WTC11 (cell line): Measurements from ENCODE around the gene MED12L. TPM values are rescaled to one million over a fixed set of nuclear protein-coding genes. Genes with fewer than 3 reads are reported as not detected.

Source experiments
- ATAC-seq: fragments of 200-7000 bp; cut with Tn5 transposase; 2 replicates; pipeline ENCODE4 v1.10.0; 2021; ENCODE audit warnings: mild to moderate bottlenecking, moderate library complexity
- CTCF ChIA-PET: fragments of 300-600 bp; sonication (Branson Sonifier 250); formaldehyde crosslinking; loops from one replicate; lab custom pipeline; 2021; ENCODE audit warnings: antibody characterized with exemption; lab: Charles Lee
- POLR2A ChIA-PET: fragments of 350-600 bp; sonication (Branson Sonifier 250); formaldehyde crosslinking; loops from one replicate; lab custom pipeline; 2021; ENCODE audit warnings: antibody characterized with exemption; lab: Charles Lee
- DNase-seq: peaks from one replicate; pipeline ENCODE4 v3.0.0; 2021; ENCODE audit warnings: low spot score
- H3K27ac Mint-ChIP-seq: 2 replicates; pipeline ENCODE4 v1.8.0; 2021; ENCODE audit warnings: mixed read lengths
- H3K27me3 Mint-ChIP-seq: 2 replicates; pipeline ENCODE4 v1.8.0; 2021; ENCODE audit warnings: low read depth, mild to moderate bottlenecking, moderate library complexity, mixed read lengths
- H3K36me3 Mint-ChIP-seq: 2 replicates; pipeline ENCODE4 v1.8.0; 2021; ENCODE audit warnings: mixed read lengths
- H3K4me1 Mint-ChIP-seq: 2 replicates; pipeline ENCODE4 v1.8.0; 2022; ENCODE audit warnings: mixed read lengths
- H3K4me3 Mint-ChIP-seq: 2 replicates; pipeline ENCODE4 v1.8.0; 2021; ENCODE audit warnings: mild to moderate bottlenecking, moderate library complexity, mixed read lengths
- H3K9me3 Mint-ChIP-seq: 2 replicates; pipeline ENCODE4 v1.8.0; 2021; ENCODE audit warnings: mixed read lengths
- ATF6 ChIP-seq: sonication (generic); formaldehyde crosslinking; IDR thresholded peaks from 2 replicates; pipeline ENCODE4 v1.8.1; 2023; ENCODE audit warnings: mild to moderate bottlenecking, missing genetic modification reagents
- CREB1 ChIP-seq: sonication (generic); formaldehyde crosslinking; IDR thresholded peaks from 2 replicates; pipeline ENCODE4 v1.8.0; 2023; ENCODE audit warnings: mild to moderate bottlenecking, missing genetic modification reagents
- CTCF ChIP-seq: fragments of 200-600 bp; IDR thresholded peaks from 2 replicates; pipeline ENCODE4 v1.8.0; 2022; ENCODE audit warnings: antibody characterized with exemption
- ELF4 ChIP-seq: sonication (generic); formaldehyde crosslinking; IDR thresholded peaks from 2 replicates; pipeline ENCODE4 v1.8.1; 2022; ENCODE audit warnings: low read depth, mild to moderate bottlenecking, moderate library complexity, missing genetic modification reagents
- EMX1 ChIP-seq: fragments of 250-450 bp; sonication (Bioruptor Pico); IDR thresholded peaks from 2 replicates; pipeline ENCODE4 v1.8.0; 2021; ENCODE audit warnings: mild to moderate bottlenecking
- FOXJ3 ChIP-seq: sonication (generic); formaldehyde crosslinking; IDR thresholded peaks from 2 replicates; pipeline ENCODE4 v1.9.0; 2021; ENCODE audit warnings: missing genetic modification reagents, mild to moderate bottlenecking, borderline replicate concordance
- GABPB1 ChIP-seq: sonication (generic); formaldehyde crosslinking; IDR thresholded peaks from 2 replicates; pipeline ENCODE4 v1.8.1; 2023; ENCODE audit warnings: mild to moderate bottlenecking, missing genetic modification reagents
- HMGXB4 ChIP-seq: sonication (generic); formaldehyde crosslinking; IDR thresholded peaks from 2 replicates; pipeline ENCODE4 v1.8.1; 2023; ENCODE audit warnings: mild to moderate bottlenecking, moderate library complexity, missing genetic modification reagents
- JAZF1 ChIP-seq: fragments of 250-450 bp; sonication (Bioruptor Pico); IDR thresholded peaks from 2 replicates; pipeline ENCODE4 v1.9.0; 2021; ENCODE audit warnings: moderate library complexity, mild to moderate bottlenecking, inconsistent platforms
- MAX ChIP-seq: sonication (generic); formaldehyde crosslinking; IDR thresholded peaks from 2 replicates; pipeline ENCODE4 v1.8.0; 2022; ENCODE audit warnings: mild to moderate bottlenecking, missing genetic modification reagents
- MLX ChIP-seq: sonication (generic); formaldehyde crosslinking; IDR thresholded peaks from 2 replicates; pipeline ENCODE4 v1.8.1; 2023; ENCODE audit warnings: mild to moderate bottlenecking, missing genetic modification reagents, moderate library complexity
- PRRX2 ChIP-seq: fragments of 250-450 bp; sonication (Bioruptor Pico); IDR thresholded peaks from 2 replicates; pipeline ENCODE4 v1.8.0; 2021; ENCODE audit warnings: mild to moderate bottlenecking
- TEAD1 ChIP-seq: sonication (generic); formaldehyde crosslinking; IDR thresholded peaks from 2 replicates; pipeline ENCODE4 v1.8.0; 2022; ENCODE audit warnings: mild to moderate bottlenecking, missing genetic modification reagents
- USF2 ChIP-seq: sonication (generic); formaldehyde crosslinking; IDR thresholded peaks from 2 replicates; pipeline ENCODE4 v1.8.1; 2023; ENCODE audit warnings: mild to moderate bottlenecking, missing genetic modification reagents, moderate library complexity
- ZNF219 ChIP-seq: sonication (generic); formaldehyde crosslinking; IDR thresholded peaks from 2 replicates; pipeline ENCODE4 v1.8.0; 2023; ENCODE audit warnings: missing genetic modification reagents, mild to moderate bottlenecking, borderline replicate concordance
- ZNF425 ChIP-seq: fragments of 250-450 bp; sonication (Bioruptor Pico); conservative IDR thresholded peaks from 2 replicates; pipeline ENCODE4 v1.9.0; 2021; ENCODE audit warnings: mild to moderate bottlenecking
- total RNA-seq: library from RNA; stranded (reverse); gene quantifications from 3 replicates; pipeline ENCODE4 v1.2.3, GENCODE V29; 2021

Gene MED12L
- total RNA-seq, 1 experiment from 2014 or later: 27.4 TPM

- Mint-ChIP-seq H3K4me3 (no peak overlapping the region), H3K27ac (no peak overlapping the region; the same call in 1 of the 2 replicates), H3K36me3 (no peaks in the 10 kb centered on the region), H3K27me3 (no peaks in the 10 kb centered on the region), H3K4me1 (peaks cover 48% of the 10 kb centered on the region), H3K9me3 (no peaks in the 10 kb centered on the region)
- DNase-seq (no peak), ATAC-seq (no peak)
- TF ChIP-seq TEAD1 (CRISPR knock-in tag) (no peak), JAZF1 (CRISPR knock-in tag) (no peak), CREB1 (no peak), CTCF (no peak), EMX1 (CRISPR knock-in tag) (no peak), HMGXB4 (CRISPR knock-in tag) (no peak), ATF6 (CRISPR knock-in tag) (no peak), GABPB1 (CRISPR knock-in tag) (no peak), ELF4 (no peak), FOXJ3 (CRISPR knock-in tag) (no peak), ZNF425 (CRISPR knock-in tag) (no peak), USF2 (CRISPR knock-in tag) (no peak), MLX (CRISPR knock-in tag) (no peak), PRRX2 (CRISPR knock-in tag) (no peak), ZNF219 (CRISPR knock-in tag) (no peak), MAX (no peak)
- ChIA-PET POLR2A (no interaction called here), CTCF (interaction anchor here (0.7 to 1.9 kb wide), 5 partner anchors 9 to 138 kb away, joined by 3 to 5 read pairs (median 4); no protein-coding TSS in a partner anchor)
These were observed 220.3 kb downstream of the MED12L start for GRCh38 chr3:151305775-151306151.
